ENCODE data around the gene SURF2.

The SURF2 gene

DNA sequence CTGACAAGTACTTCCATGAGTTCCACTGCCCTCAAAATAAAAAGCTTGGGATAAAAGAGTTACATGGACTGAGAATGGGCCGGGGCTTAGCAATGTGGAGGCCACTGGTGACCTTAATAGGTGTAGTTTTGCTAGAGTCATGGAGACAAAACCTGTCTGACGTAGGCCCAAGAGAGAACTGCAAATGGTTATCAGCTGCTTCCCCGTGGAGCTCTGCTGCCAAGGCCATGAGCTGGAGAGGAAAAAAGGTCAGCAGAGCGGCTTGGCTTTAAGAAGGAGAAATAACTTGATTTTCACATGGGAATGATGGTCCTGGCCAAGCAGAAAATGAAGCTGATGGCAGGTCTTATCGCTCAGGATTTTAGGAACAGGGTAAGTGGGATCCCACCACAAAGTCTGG is 16.7 kb upstream of the SURF2 start:
- no peak for DNase-seq

DNA sequence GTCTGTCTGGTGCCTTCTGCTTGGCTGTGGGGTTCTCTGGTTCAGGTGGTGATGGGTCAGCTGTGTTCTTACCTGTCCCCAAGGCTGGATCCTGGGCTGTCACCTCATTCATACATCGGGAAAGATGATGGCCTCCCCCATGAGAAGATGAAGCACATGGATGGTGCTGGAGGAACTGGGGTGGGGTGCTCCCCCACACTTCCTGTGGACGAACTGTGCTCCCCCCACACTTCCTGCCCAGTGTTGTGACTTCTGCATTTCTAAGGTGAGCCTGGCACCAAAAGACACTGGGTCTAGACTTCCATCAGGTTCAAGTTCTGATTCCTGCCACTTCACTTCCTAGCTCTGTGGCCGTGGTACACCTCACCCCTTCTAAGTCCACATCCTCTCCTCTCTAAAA is 16.1 kb upstream of the SURF2 start:
- no peak for DNase-seq

- DNase-seq = no peak
These were observed 15.4 kb upstream of the SURF2 start for GRCh38 chr9:133340916-133341315.

GRCh38 chr9:133341369-133342068 is 14.8 kb upstream of the SURF2 start:
- DNase-seq = no peak

- DNase-seq = no peak
These were observed 14.3 kb upstream of the SURF2 start for GRCh38 chr9:133342069-133342406.

DNA sequence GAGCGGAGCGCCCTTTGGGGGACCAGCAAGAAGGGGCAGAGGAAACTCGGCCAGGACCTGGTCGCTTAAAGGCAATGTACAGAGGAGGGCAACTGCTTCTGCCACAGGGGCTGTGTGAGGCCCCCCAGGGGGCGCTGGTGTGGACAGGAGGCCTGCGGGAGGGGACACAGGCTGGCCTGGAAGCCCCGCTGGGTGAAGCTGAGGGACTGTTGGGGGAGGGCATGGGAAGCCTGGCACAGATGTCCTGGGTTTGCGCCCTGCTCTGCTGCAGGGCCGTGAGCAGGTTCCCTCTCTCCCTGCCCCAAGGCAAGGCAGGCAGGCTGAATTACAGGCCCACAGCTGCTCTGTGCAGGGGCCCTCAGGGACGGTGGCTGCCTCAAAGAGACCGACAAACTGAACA is 13.8 kb upstream of the SURF2 start:
- DNase-seq = no peak

- no peak for DNase-seq
These were observed 12.3 kb upstream of the SURF2 start for GRCh38 chr9:133344071-133344470.

GRCh38 chr9:133344979-133345378 is 11.4 kb upstream of the SURF2 start:
- no peak for DNase-seq

GRCh38 chr9:133345596-133345995 is 10.8 kb upstream of the SURF2 start:
- no peak for DNase-seq

- DNase-seq = no peak
These were observed 10.1 kb upstream of the SURF2 start for GRCh38 chr9:133346021-133346785.

- DNase-seq = peak; percentile 35
These were observed 8.8 kb upstream of the SURF2 start for GRCh38 chr9:133347515-133347984.

- peak; percentile 91 for DNase-seq
These were observed 8.2 kb upstream of the SURF2 start, which contains the start of the genes MED22 and RPL7A for GRCh38 chr9:133347985-133348717. Gene MED22, minus strand, starts transcription at chr9:133348131. Its CDS starts 1,469 bp downstream, at chr9:133346662. Gene RPL7A, plus strand, starts transcription at chr9:133348218. Its CDS starts 26 bp downstream, at chr9:133348244.

GRCh38 chr9:133348718-133349573 is 7.4 kb upstream of the SURF2 start:
- no peak for DNase-seq

DNA sequence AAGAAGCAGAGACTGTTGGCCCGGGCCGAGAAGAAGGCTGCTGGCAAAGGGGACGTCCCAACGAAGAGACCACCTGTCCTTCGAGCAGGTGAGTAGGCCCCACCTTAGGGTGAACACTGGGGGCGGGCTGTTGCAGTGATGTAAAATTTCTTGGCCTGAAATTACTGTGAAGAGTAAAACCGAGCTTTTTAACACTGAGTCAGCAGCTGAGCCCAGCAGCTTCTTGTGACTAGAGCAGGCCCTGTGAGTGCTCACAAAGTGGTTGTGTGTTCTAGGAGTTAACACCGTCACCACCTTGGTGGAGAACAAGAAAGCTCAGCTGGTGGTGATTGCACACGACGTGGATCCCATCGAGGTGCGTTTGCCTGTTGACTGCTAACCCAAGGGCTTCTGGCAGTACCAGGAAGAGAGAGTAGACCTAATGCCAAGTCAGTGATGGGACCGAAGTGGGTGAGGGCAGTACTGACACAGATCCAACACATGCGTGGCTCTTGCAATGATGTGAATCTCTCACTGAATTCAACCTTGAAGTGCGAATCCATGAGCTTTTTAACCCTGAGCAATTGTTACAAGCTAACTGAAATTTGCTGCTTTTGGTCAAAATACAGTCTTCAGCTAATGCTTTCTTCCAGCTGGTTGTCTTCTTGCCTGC is 6.3 kb upstream of the SURF2 start:
- DNase-seq = no peak

DNA sequence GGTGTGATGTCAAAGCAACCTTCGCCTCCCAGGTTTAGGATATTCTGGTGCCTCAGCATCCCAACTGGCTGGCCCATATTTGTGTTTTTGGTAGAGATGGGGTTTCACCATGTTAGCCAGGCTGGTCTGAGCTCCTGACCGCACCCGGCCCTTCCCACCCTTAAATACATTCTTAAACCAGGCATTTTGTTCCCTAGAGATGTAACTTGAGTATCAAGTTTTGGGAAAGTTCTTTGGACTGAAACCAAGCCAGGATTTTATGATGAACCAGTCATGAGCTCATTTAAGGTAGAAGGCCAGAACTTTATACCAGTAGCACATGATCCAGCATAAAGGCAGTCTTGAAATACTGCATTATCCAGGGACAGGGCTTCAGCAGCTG is 4.8 kb upstream of the SURF2 start:
- no peak for DNase-seq

DNA sequence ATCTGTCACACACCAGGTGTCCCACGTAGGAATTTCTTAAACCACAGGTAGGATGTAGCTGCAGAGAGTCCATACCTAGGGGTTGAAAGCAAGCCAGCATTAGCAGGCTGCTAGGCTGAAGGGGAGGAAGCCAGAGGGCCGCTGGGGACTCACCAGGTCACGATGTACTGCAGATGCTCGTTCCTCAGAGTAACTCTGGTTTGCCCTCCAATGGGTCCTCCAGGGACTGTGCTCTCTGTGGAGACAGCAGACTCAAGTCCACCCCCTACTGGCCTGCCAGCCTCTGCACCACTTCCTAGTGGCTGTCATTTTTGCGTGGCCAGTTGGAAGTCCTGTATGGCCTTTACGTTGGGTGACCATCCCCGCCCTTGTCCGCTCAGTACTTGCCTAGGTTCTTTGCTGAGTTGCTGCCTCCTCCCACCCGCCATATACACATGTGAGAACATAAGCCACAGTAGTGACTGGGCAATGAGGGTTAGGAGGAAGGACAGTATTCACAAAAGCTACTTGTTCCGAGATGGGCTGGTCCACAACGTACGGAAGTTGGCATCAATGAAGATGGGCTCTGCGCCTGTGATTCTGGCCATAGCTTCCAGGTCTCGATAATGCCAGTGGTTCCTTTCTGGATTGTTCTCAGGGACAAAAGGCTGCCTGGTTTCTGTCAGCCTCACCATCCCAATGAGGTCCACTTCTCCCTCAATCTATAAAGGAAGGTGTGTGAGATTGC is 4.3 kb upstream of the SURF2 start:
- DNase-seq = no peak

DNA sequence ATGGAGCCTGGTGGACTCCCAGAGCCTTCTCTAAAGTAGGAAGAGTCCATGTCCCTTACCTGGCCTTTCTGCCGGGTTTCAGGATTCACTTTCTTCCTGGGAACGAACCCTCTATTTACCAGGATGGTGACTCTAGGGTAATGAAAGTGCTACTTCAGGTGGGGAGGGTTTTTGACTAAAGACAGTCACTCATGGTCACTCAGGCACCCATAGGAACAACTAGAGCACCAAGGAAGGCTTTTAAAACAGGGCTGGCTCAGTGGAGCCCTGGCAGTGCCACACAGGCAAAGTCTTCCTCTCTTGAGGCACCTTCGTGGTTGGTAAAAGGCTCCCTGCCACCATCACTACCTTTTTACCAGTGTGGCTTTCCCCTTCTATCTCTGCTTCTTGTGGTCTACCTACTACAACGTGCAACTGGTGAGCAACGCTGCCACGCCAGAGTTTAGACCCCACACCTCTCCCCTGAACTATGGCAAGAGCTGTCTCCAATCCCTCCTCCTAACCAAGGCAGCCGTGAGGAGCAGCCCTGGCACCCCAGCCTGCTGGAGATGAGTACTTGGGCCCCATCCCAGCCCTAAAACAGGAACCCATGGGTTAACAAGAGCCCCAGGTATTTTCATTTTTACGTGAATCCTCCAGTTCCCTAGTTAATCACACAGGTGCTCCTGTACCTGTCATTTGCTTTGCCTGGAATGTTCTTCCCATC is 3.6 kb upstream of the SURF2 start:
- DNase-seq = no peak

DNA sequence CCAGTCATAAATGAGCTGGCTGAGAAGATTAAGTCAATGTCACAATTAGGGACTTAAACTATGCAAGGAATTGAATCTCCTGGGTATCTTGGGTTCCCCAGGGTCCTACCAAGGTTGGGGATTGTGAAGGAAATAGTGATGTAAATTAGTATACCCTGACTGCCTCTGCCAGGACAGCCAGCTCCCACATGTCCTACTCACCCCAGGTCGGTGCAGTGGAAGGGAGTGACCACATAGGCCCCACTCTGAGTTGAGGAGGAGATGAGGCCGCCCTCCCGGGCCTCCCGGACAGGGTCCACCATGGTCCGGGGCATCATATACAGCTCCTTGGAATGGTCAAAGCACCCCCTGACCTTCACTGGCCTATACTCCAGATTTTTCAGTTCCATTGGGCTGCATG is 2.8 kb upstream of the SURF2 start:
- no peak for DNase-seq

DNA sequence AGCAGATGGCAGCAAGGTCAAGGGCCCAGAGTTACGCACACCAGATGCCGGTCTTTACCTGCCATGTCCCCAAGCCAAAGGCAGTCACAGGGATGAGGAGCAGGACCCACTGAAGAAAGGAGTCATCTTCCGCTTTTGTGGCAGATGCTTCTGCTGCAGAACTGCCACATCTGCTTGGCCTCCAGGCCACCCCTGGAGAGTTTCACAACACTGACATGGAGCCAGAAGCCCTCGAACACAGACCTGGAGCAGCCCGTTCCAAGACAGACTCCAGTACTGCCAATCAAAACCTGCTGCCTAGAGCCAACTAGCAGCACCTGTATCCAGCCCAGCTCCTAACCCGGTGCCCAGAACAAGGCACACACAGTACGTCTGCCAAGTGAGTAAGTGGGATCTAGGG is 1.6 kb upstream of the SURF2 start:
- no peak for DNase-seq

GRCh38 chr9:133355881-133356357 is 431 bp upstream of the SURF2 start:
- peak; percentile 37 for DNase-seq

GRCh38 chr9:133357656-133358055 is 1.3 kb downstream of the SURF2 start:
- no peak for DNase-seq
